ENCODE measurements around the gene ARHGAP36. TPM values are rescaled to one million over a fixed set of nuclear protein-coding genes. Genes with fewer than 3 reads are reported as not detected.

Gene ARHGAP36
- total RNA-seq, 1 donor from 2014 or later = not detected

GRCh38 chrX:131067846-131068745 lies 9.9 kb downstream of the ARHGAP36 start:
- Mint-ChIP-seq H3K4me1 (ENCODE audit: unreplicated experiment) (peaks cover 2% of the 10 kb centered on the region), H3K4me3 (ENCODE audit: unreplicated experiment) (no peak overlapping the region), H3K27me3 (ENCODE audit: unreplicated experiment) (peaks cover 12% of the 10 kb centered on the region), H3K9me3 (ENCODE audit: unreplicated experiment) (no peaks in the 10 kb centered on the region), H3K27ac (ENCODE audit: unreplicated experiment) (no peak overlapping the region), H3K36me3 (ENCODE audit: low read depth, unreplicated experiment) (no peaks in the 10 kb centered on the region)
- no peak for DNase-seq (ENCODE audit: low spot score)
- no peak for TF ChIP-seq CTCF (IDR thresholded peaks at IDR 0.05; ENCODE audit: unreplicated experiment)

DNA sequence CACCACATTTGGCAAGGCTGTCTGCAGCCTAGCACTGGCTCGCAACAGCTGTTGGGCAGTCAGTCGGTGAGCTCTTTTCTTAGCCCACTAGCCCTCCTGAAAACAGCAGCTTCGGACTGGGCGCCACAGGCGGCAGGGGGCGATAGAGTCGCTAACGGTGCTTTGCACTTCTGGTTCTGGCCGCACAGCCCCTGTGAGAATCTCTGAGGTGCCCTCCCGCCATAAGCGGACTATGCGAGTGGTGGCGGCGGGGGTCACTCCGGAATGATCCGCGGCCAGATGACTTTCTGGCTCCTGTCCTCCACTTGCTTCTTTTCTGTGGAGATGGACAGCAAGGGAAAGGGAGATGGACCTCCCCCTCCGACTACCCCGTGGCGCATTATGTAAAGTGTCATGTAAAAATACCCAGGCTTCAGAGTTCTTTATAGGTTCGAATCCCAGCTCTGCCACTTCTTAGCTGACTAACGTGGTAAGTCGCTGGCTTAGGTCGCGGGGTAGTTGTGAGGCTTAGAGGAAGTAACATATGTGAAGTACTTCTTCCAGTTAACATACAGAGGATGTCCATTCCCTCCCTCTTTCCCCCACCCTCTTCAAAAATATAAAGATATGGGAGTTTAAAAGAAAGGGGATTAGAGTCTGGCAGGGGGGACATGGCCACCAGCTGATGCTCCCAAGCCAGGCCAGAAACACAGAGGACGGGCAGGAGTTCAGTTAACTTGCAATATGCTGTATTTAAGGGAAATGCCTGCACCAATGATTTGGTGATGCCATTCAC lies 11.0 kb downstream of the ARHGAP36 start:
- no peaks in the 10 kb centered on the region for H3K36me3 Mint-ChIP-seq (ENCODE audit: low read depth, unreplicated experiment)
- H3K27me3 Mint-ChIP-seq (ENCODE audit: unreplicated experiment) = peaks cover 10% of the 10 kb centered on the region
- TF ChIP-seq CTCF (IDR thresholded peaks at IDR 0.05; ENCODE audit: unreplicated experiment) = peak; percentile 43
- no peak overlapping the region for H3K27ac Mint-ChIP-seq (ENCODE audit: unreplicated experiment)
- peak; percentile 75 for DNase-seq (ENCODE audit: low spot score)
- no peak overlapping the region for H3K4me3 Mint-ChIP-seq (ENCODE audit: unreplicated experiment)
- no peaks in the 10 kb centered on the region for H3K9me3 Mint-ChIP-seq (ENCODE audit: unreplicated experiment)
- H3K4me1 Mint-ChIP-seq (ENCODE audit: unreplicated experiment) = peaks cover 2% of the 10 kb centered on the region

- H3K27me3 Mint-ChIP-seq (ENCODE audit: unreplicated experiment) = peaks cover 12% of the 10 kb centered on the region
- H3K4me3 Mint-ChIP-seq (ENCODE audit: unreplicated experiment) = no peak overlapping the region
- H3K36me3 Mint-ChIP-seq (ENCODE audit: low read depth, unreplicated experiment) = no peaks in the 10 kb centered on the region
- TF ChIP-seq CTCF (IDR thresholded peaks at IDR 0.05; ENCODE audit: unreplicated experiment) = no peak
- H3K27ac Mint-ChIP-seq (ENCODE audit: unreplicated experiment) = no peak overlapping the region
- DNase-seq (ENCODE audit: low spot score) = no peak
- H3K4me1 Mint-ChIP-seq (ENCODE audit: unreplicated experiment) = peaks cover 2% of the 10 kb centered on the region
- H3K9me3 Mint-ChIP-seq (ENCODE audit: unreplicated experiment) = no peaks in the 10 kb centered on the region
Observed at GRCh38 chrX:131072871-131073571, 14.9 kb downstream of the ARHGAP36 start.

- Mint-ChIP-seq H3K4me3 (ENCODE audit: unreplicated experiment) (no peak overlapping the region), H3K27ac (ENCODE audit: unreplicated experiment) (no peak overlapping the region), H3K27me3 (ENCODE audit: unreplicated experiment) (peaks cover 12% of the 10 kb centered on the region), H3K9me3 (ENCODE audit: unreplicated experiment) (no peaks in the 10 kb centered on the region), H3K4me1 (ENCODE audit: unreplicated experiment) (peaks cover 2% of the 10 kb centered on the region), H3K36me3 (ENCODE audit: low read depth, unreplicated experiment) (no peaks in the 10 kb centered on the region)
- DNase-seq (ENCODE audit: low spot score) = no peak
- no peak for TF ChIP-seq CTCF (IDR thresholded peaks at IDR 0.05; ENCODE audit: unreplicated experiment)
Observed at GRCh38 chrX:131073607-131074006, 15.5 kb downstream of the ARHGAP36 start.
